PFSK-1 (cell line): ENCODE measurements around the gene CYB561D2.

ENCODE experiments used
- POLR2AphosphoS5 ChIP-seq: IDR thresholded peaks from 2 replicates; pipeline ENCODE4 v1.6.1; 2012; ENCODE audit warnings: low read depth, mild to moderate bottlenecking, control low read depth, low read length, moderate library complexity
- TAF1 ChIP-seq: IDR thresholded peaks from 2 replicates; pipeline ENCODE4 v1.6.1; 2012; ENCODE audit warnings: low read length, control low read depth, borderline replicate concordance; ENCODE audit not compliant: insufficient read depth

DNA sequence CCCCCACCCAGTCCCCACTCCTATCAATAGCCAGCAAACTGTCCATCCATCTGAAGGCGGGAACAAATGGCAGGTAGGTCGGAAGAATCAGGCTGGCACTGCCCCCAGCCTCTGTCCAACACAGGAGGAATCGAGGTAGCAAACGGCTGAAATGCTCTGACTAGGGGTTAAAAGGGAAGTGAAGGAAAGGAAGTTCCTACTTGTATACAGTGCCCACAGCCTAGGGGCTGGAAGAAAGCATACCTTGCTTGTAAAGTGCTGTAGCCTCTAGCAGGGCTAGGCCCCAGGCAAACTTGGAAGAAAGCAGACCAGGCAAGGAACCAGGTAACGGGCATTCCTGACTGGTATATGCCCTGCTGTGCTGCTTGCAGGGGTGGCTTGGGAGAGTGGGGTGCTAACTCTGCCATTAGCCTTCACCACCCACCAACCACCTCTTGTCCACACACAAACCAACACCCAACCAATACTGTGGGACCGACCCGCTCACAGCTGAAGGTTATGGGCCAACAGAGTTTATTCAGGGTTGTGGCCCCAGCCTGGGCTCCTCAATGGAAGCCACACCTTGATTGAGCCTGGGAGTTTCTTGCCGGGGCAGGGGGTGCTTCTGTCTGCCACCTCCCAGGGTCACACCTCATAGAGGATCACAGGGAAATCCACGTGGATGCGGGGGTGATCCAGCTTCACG, 25.0 kb upstream of the CYB561D2 start:
- no peak for TF ChIP-seq TAF1
- no peak for TF ChIP-seq POLR2AphosphoS5
